ENCODE data around the gene UBASH3A. TPM values are rescaled to one million over a fixed set of nuclear protein-coding genes. Genes with fewer than 3 reads are reported as not detected.

The UBASH3A gene
- total RNA-seq, 1 donor from 2014 or later, result 76.0 TPM

GRCh38 chr21:42390193-42390592, 13.5 kb upstream of the UBASH3A start:
- intact Hi-C loops (cut with micrococcal nuclease), result loop anchor here (2.0 to 5.0 kb wide), 2 partner anchors 15 to 37 kb away; no protein-coding TSS in a partner anchor

GRCh38 chr21:42390696-42391095, 13.0 kb upstream of the UBASH3A start:
- intact Hi-C loops (cut with micrococcal nuclease), result loop anchor here (2.0 to 5.0 kb wide), 2 partner anchors 14 to 37 kb away; no protein-coding TSS in a partner anchor

GRCh38 chr21:42391297-42391696, 12.4 kb upstream of the UBASH3A start:
- intact Hi-C loops (cut with micrococcal nuclease), result loop anchor here (2.0 to 5.0 kb wide), 2 partner anchors 14 to 36 kb away; no protein-coding TSS in a partner anchor

GRCh38 chr21:42392731-42393442, 10.8 kb upstream of the UBASH3A start:
- intact Hi-C loops (cut with micrococcal nuclease), result loop anchor here (5.0 kb wide), 1 partner anchor 34 kb away; no protein-coding TSS in a partner anchor

GRCh38 chr21:42393443-42393950, 10.2 kb upstream of the UBASH3A start:
- intact Hi-C loops (cut with micrococcal nuclease), result loop anchor here (5.0 kb wide), 1 partner anchor 34 kb away; no protein-coding TSS in a partner anchor

GRCh38 chr21:42395302-42395701, 8.4 kb upstream of the UBASH3A start:
- intact Hi-C loops (cut with micrococcal nuclease), result no loop called here

- intact Hi-C loops (cut with micrococcal nuclease), result no loop called here
Observed at GRCh38 chr21:42395905-42396651, 7.6 kb upstream of the UBASH3A start, which contains the start of gene TMPRSS3. TSS of gene TMPRSS3 (minus strand) at chr21:42396052. CDS start at chr21:42395417, 635 bp downstream.

GRCh38 chr21:42396799-42397745, 6.6 kb upstream of the UBASH3A start:
- intact Hi-C loops (cut with micrococcal nuclease), result no loop called here

GRCh38 chr21:42397746-42398394, 5.8 kb upstream of the UBASH3A start:
- intact Hi-C loops (cut with micrococcal nuclease), result no loop called here

GRCh38 chr21:42398436-42399028, 5.2 kb upstream of the UBASH3A start:
- intact Hi-C loops (cut with micrococcal nuclease), result no loop called here

- intact Hi-C loops (cut with micrococcal nuclease), result loop anchor here (5.0 to 10.0 kb wide), 6 partner anchors 37 to 976 kb away; partner anchors contain the start of genes MX1, PKNOX1 and RSPH1
Observed at GRCh38 chr21:42400525-42400924, 3.2 kb upstream of the UBASH3A start.

GRCh38 chr21:42401154-42401553, 2.5 kb upstream of the UBASH3A start:
- intact Hi-C loops (cut with micrococcal nuclease), result loop anchor here (5.0 to 10.0 kb wide), 6 partner anchors 36 to 976 kb away; partner anchors contain the start of genes MX1, PKNOX1 and RSPH1

GRCh38 chr21:42401820-42402251, 1.9 kb upstream of the UBASH3A start:
- intact Hi-C loops (cut with micrococcal nuclease), result loop anchor here (5.0 to 10.0 kb wide), 6 partner anchors 35 to 977 kb away; partner anchors contain the start of genes MX1, PKNOX1 and RSPH1

- intact Hi-C loops (cut with micrococcal nuclease), result loop anchor here (1.0 to 10.0 kb wide), 8 partner anchors 14 to 980 kb away; partner anchors contain the start of genes MX1, PKNOX1 and RSPH1
Observed at GRCh38 chr21:42404539-42404938, 837 bp downstream of the UBASH3A start.

- intact Hi-C loops (cut with micrococcal nuclease), result loop anchor here (1.0 to 10.0 kb wide), 3 partner anchors 10 to 981 kb away; partner anchors contain the start of gene MX1
Observed at GRCh38 chr21:42405064-42406013, 1.6 kb downstream of the UBASH3A start.

GRCh38 chr21:42406201-42406621, 2.5 kb downstream of the UBASH3A start:
- intact Hi-C loops (cut with micrococcal nuclease), result loop anchor here (1.0 to 10.0 kb wide), 2 partner anchors 9 to 981 kb away; partner anchors contain the start of gene MX1

GRCh38 chr21:42406866-42407265, 3.2 kb downstream of the UBASH3A start:
- intact Hi-C loops (cut with micrococcal nuclease), result loop anchor here (1.0 to 10.0 kb wide), 2 partner anchors 8 to 982 kb away; partner anchors contain the start of gene MX1

GRCh38 chr21:42407476-42407875, 3.8 kb downstream of the UBASH3A start:
- intact Hi-C loops (cut with micrococcal nuclease), result loop anchor here (10.0 kb wide), 1 partner anchor 983 kb away; the partner anchor contains the start of gene MX1

Measured in T-helper 1 cell treated with Interleukin-12 subunit alpha and Interleukin-12 subunit beta and Interleukin-4 antibody, amounts not matched to agents 30 ng/mL and 1 ng/mL, for 36 hours (primary cell).